ENCODE results near the gene EBNA1BP2.

- TF ChIP-seq CTCF (conservative IDR thresholded peaks at IDR 0.05; ENCODE audit: low read depth, low read length) (no peak), POLR2A (IDR thresholded peaks at IDR 0.05; ENCODE audit: low read depth, low read length) (no peak), ELK1 (IDR thresholded peaks at IDR 0.05; ENCODE audit: borderline replicate concordance, low read depth, low read length) (no peak), MAFK (IDR thresholded peaks at IDR 0.05; ENCODE audit: low read depth, low read length) (no peak), USF2 (IDR thresholded peaks at IDR 0.05; ENCODE audit: low read depth, low read length) (no peak), CEBPB (IDR thresholded peaks at IDR 0.05; ENCODE audit: low read depth, low read length) (no peak), RCOR1 (IDR thresholded peaks at IDR 0.05; ENCODE audit: insufficient replicate concordance, low read length) (no peak), MXI1 (IDR thresholded peaks at IDR 0.05; ENCODE audit: borderline replicate concordance, low read depth, low read length) (no peak), MAZ (IDR thresholded peaks at IDR 0.05; ENCODE audit: borderline replicate concordance, low read depth, low read length) (no peak), BHLHE40 (IDR thresholded peaks at IDR 0.05; ENCODE audit: low read depth, low read length) (no peak)
Measured at GRCh38 chr1:43153443-43153842, 18.6 kb downstream of the EBNA1BP2 start.

All from IMR-90 (cell line).